Loucy (cell line): Measurements from ENCODE around the gene FGGY.

Source experiments
- CTCF ChIP-seq: fragments of 200-600 bp; sonication (generic); conservative IDR thresholded peaks from 2 replicates; pipeline ENCODE4 v1.5.1; 2014; ENCODE audit warnings: mild to moderate bottlenecking, antibody characterized with exemption, low read length
- EZH2phosphoT487 ChIP-seq: fragments of 200-600 bp; IDR thresholded peaks from 2 replicates; pipeline ENCODE4 v1.6.1; 2018; ENCODE audit warnings: antibody characterized with exemption, mild to moderate bottlenecking, moderate library complexity, borderline replicate concordance

GRCh38 chr1:59415881-59416280 lies 119.0 kb downstream of the FGGY start:
- no peak for TF ChIP-seq CTCF
- no peak for TF ChIP-seq EZH2phosphoT487
